Ramos (cell line): ENCODE results near the gene ATG4D.
"Not testable (repeated sequence)": the region's sequence is repeated elsewhere in the genome, so short reads cannot be mapped to it uniquely, and the experiment has no call there.

Experiments
- in situ Hi-C: fragments of 300-500 bp; cut with MboI; formaldehyde crosslinking; loops from one replicate; pipeline ENCODE4 v1.14.3; 2022; ENCODE audit warnings: low sequenced_read_pairs; ENCODE audit not compliant: unreplicated experiment

Gene ATG4D

GRCh38 chr19:10550336-10550735 lies 6.6 kb downstream of the ATG4D start:
- in situ Hi-C loops, result no loop called here

DNA sequence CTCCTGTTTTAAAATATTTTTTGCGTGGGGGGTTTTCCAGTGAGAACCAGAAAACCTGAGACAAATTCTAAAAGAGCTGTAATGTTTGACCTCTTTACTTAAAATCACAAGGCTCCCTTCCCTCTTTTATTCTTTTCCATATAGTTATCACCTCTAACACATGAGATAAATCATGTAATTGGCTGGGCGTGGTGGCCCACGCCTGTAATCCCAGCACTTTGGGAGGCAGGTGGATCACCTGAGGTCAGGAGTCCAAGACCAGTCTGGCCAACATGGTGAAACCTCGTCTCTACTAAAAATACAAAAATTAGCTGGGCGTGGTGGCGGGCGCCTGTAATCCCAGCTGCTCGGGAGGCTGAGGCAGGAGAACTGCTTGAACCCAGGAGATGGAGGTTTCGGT lies 7.3 kb downstream of the ATG4D start:
- in situ Hi-C loops, result not testable (repeated sequence)

DNA sequence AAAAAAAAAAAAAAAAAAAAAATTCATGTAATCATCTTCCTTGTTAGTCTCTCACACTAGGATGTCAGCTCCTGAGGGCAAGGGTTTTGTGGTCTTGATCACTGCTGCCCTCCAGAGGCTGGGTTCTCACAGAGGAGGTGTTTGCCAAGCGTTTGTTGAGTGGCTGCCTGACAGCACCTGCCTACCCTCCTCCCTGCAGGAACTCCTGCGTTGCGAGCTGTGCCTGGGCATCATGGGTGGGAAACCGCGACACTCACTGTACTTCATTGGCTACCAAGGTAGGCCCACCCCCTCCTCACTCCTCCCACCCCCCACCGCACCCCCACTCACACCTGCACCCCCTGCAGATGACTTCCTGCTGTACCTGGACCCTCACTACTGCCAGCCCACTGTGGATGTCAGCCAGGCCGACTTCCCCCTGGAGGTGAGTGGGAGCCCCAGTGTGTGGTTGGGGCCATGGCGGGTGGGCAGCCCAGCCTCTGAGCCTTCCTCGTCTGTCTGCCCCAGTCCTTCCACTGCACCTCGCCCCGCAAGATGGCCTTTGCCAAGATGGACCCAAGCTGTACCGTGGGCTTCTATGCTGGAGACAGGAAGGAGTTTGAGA lies 8.1 kb downstream of the ATG4D start:
- in situ Hi-C loops, result no loop called here

DNA sequence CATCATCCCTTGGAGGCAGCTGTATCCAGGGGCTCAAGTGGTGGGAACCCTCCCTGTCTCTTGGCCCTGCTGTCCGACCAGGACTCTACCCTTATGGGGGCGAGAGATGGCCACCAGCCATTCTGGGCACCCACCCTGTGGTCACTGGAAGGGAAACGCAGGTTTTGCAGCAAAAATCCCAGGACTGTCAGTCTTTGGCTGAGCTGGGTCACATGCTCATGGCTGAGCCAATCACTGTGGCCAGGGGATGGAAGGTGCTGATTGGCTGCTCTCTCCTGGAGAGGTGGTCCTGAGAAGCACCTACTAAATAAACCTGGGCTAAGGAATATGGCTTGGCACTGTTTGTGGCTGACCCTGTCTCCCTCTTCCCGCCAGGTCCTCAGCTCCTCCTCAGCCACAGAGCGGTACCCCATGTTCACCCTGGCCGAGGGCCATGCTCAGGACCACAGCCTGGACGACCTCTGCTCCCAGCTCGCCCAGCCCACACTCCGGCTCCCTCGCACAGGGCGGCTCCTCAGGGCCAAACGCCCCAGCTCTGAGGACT lies 8.9 kb downstream of the ATG4D start:
- in situ Hi-C loops, result no loop called here

DNA sequence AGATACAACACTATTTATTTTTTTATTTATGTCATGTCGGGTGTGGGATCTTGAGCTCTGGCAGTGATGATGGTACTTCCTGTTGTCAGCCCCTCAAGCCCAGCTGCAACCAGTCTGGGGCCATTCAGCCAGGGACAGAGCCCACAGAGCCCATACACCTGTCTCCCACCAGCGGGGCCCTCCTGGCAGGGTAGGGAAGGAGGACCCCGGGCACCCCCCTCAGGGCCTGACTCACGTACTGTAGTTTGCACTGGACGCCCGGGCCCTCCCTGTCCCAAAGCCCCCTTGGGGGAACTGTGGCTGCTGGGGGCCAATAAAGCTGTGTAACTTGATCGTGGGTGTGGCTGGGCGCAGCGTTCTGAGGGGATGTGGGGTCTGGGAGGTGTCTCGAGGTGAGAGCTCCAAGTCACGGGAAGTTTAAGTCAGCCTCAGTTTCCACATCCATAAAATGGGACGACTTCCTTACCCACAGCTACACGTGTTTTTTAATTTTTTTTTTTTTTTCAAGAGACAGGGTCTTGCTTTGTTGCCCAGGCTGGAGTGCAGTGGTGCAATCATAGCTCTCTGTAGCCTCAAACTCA lies 9.5 kb downstream of the ATG4D start:
- in situ Hi-C loops, result no loop called here

DNA sequence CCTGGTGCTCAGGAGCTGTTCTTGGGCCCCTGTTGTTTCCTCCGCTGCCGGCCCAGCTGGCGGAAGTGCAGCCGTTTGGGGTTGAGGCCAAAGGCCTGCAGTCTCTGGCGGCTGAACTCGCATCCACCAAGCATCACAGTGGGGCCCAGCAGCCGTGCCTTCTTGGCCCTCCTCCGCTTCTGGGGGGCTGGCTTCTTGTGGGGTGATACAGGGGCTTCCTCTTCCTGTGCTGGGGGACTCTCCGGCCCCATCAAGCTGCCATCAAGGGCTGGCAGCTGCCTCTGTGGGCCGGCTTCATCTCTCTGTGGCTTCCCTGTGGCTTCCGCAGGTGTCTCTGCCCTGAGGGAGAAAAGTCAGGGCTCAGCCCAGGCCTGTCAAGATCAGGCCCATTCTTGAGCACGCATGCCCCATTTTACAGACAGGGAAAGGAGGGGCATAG lies 10.3 kb downstream of the ATG4D start:
- in situ Hi-C loops, result no loop called here

- in situ Hi-C loops, result no loop called here
These were observed 11.3 kb downstream of the ATG4D start for GRCh38 chr19:10554760-10555609.

GRCh38 chr19:10555610-10555973 lies 11.9 kb downstream of the ATG4D start:
- in situ Hi-C loops, result no loop called here

DNA sequence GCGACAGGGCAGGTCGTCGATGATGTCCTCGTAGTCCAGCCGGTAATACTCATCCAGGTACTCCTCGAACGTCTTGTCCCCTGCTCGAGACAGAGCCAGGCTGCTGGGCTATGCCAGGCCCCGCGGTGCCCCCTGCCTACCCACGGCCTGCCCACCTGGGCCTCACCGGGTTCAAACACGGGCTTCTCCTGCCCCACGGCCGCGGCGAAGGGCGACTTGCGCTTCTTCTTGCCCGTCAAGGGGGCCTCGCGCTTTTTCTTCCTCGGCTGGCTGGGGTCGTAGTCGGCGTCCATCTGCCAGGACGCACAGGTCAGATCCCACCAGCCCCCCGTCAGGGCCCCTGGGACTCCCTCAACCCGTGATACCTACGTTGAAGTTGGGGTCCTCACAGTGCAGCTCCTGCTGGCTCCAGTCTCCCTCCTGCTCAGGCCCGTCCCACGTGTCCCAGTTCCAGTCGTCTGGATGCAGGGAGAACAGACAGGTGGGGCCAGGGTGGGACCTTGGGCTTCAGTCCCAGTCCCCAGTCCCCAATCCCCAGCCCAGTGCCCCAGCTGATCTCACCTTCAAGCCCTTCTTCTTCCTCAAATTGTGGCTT lies 14.0 kb downstream of the ATG4D start:
- in situ Hi-C loops, result no loop called here

DNA sequence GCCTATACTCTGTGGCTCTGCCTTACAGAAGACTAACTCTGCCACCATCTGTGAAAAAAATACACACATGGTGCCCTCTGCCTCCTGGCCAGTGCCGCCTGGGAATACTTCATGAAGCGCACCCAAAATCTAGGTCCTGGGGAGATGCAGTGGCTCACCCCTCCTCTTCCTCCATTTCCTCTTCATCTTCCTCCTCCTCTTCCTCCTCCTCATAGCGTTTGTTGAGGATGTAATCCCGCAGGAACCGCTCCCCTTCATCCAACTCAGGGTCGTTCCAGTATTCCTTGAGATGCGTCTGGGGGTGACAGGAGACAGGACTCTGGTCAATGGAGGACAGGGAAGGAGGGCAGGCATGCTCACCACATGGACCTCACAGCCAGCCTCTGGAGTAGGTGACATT lies 16.4 kb downstream of the ATG4D start:
- in situ Hi-C loops, result no loop called here

GRCh38 chr19:10562609-10563008 lies 18.9 kb downstream of the ATG4D start:
- in situ Hi-C loops, result no loop called here

- in situ Hi-C loops, result no loop called here
These were observed 21.4 kb downstream of the ATG4D start for GRCh38 chr19:10565028-10565566.

GRCh38 chr19:10565567-10566407 lies 22.1 kb downstream of the ATG4D start, which contains the start of gene KRI1:
Gene KRI1, minus strand, starts transcription at chr19:10566010. Its CDS starts 11 bp downstream, at chr19:10565999.
- in situ Hi-C loops, result no loop called here

- in situ Hi-C loops, result no loop called here
These were observed 22.6 kb downstream of the ATG4D start for GRCh38 chr19:10566408-10566657.

- in situ Hi-C loops, result no loop called here
These were observed 23.1 kb downstream of the ATG4D start for GRCh38 chr19:10566658-10567410.

- in situ Hi-C loops, result no loop called here
These were observed 24.0 kb downstream of the ATG4D start for GRCh38 chr19:10567656-10568055.

- in situ Hi-C loops, result no loop called here
These were observed 24.5 kb downstream of the ATG4D start for GRCh38 chr19:10568062-10568825.

DNA sequence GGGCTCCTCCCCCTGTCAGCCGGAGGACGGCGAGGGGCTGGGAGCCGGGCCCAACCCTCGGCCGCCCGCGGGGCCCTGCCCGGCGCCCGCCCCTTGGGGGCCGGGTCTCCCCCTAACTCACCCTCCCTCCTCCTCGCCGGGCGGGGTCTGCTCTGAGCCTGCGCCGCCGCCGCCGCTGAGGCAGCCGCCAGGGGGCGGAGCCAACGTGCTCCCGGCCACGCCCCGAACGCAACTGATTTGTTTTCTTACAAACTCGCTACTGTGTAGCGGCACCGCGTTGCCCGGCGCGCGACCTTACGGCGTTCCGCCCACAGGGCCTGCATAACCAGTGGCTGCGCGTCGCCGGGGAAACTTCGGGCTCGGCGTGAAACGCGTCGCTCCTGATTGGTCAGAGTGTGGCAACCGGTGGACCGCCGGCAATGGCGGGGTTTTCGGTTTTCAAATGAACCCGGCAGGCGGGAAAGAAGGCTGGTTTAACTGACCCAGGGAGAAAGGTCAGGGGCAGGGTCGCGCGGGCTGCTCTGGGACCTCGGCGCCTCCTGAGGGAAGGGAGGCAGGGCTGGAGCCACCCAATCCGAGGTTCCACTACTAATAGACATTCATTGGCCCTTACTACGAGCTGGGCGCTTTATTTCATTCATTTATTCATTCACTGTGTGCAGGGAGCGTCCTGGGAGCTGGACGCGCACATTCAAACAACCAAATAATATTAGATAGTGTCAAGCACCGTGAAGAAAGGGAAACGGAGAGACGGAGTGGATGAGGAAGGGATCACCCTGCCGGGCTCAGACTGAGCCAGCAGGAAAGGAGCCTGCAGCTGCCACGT lies 25.3 kb downstream of the ATG4D start, which contains the start of gene CDKN2D:
CDKN2D (minus strand) TSS at position 154 of the 826 bp plus-strand sequence. CDS start 326 bp downstream, outside the sequence.
- in situ Hi-C loops, result no loop called here
